ENCODE results near the gene C11orf16.
A peak's percentile ranks its signal among the peaks of the same experiment; 100 is the strongest.
"Not testable (repeated sequence)": the region's sequence is repeated elsewhere in the genome, so short reads cannot be mapped to it uniquely, and the experiment has no call there.

Gene C11orf16

DNA sequence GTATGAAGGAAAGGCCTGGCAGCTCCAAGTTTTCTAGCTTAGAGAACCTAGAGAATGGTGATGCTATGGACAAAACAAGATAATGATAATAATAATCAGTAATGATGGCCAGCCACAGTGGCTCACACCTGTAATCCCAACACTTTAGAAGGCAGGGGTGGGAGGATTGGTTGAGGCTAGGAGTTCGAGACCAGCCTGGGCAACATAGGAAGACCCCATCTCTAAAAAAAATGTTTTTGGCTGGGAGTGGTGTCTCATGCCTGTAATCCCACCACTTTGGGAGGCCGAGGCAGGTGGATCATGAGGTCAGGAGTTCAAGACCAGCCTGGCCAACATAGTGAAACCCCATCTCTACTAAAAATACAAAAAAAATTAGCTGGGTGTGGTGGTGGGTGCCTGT is 3.0 kb upstream of the C11orf16 start:
- DNase-seq (ENCODE audit: low read depth in 4 of 4, low spot score in 1 of 4), result not testable (repeated sequence)

DNA sequence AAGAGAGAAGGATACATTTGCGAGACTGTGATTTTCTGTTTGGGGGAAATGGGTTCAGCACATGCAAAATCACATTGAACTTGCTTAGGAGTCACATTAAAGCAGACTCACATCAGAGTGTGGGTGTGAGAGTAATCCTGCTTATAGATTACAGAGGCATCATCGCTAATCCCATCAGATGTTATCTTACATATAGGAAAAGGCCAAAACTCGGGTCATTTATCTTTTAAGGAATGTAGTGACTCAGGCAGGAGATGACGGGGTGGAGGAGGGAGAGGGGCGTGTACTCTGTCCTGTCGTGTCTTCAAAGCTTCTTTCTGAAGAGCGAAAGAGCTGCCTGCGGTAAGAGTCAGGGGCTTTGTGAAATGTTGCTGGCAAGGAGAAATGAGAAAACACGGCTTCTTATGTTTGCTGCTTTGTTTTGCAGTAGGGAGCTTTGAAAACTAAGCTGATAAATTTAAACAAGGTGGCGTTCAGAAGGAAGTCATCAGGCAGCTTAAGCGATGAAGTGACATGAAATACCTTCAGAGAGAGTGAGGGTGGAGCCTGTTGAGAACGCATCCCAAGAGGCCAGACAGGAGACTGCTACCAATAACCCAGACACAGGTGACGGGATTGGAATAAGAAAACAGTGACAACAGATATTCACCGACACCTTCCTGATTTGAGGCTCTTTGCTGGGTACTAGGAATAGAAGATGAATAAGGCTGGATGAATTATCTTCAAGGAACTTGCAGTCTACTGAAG is 2.2 kb upstream of the C11orf16 start:
- no peak for DNase-seq (ENCODE audit: low read depth in 4 of 4, low spot score in 1 of 4)

DNA sequence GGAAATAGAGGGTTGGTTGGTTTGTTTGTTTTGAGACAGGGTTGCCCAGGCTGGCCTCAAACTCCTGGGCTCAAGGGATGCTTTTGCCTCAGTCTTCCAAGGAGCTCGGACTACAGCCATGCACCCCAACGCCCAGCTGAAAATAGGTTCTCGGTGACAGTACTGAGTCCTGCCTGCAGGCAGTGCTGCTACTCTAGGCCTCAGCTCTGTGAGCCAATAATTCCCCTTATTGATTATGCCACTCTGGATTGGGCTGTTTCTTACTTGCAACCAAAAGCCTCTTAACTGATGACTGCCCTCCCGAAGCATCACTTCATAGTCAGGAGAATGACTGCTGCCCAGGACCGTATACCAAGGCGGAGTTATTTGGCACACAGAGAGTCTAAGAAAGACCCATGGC is 1.2 kb upstream of the C11orf16 start:
- DNase-seq (ENCODE audit: low read depth in 4 of 4, low spot score in 1 of 4), result no peak

DNA sequence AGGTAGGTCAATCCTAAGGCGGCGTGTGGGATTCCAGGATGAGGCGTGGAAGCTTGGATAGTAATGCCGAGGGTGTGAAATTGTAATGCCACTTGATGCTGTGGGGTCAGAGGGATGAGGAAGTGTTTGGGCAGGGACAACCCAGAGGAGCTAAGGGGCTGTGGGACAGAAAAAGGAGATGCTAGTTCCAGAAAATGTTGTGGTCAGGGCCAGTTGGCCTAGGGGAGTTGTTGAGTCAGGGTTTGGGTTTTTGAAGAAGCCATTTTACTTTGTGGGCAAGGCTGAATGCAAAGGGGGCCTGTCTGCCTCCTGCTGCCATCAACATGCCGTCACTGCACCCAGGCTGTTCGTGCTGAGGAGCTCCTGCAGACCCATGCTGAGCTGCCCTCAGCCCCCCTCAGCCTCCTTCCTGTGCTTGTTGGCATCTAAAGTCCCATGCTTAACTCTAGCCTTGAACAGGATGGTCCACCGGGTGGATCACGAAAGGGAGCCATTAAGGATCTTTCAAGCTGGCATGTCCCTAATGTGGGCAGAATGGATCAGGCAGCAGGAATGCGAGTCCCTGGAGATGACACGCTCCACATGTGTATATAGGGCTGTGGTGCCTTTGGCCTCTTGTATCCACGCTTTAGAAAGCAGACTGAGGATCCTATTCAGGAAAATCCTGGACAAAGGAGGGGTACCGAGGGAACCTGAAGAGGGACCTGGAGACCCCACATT is 2.1 kb downstream of the C11orf16 start:
- DNase-seq (ENCODE audit: low read depth in 4 of 4, low spot score in 1 of 4), result no peak

DNA sequence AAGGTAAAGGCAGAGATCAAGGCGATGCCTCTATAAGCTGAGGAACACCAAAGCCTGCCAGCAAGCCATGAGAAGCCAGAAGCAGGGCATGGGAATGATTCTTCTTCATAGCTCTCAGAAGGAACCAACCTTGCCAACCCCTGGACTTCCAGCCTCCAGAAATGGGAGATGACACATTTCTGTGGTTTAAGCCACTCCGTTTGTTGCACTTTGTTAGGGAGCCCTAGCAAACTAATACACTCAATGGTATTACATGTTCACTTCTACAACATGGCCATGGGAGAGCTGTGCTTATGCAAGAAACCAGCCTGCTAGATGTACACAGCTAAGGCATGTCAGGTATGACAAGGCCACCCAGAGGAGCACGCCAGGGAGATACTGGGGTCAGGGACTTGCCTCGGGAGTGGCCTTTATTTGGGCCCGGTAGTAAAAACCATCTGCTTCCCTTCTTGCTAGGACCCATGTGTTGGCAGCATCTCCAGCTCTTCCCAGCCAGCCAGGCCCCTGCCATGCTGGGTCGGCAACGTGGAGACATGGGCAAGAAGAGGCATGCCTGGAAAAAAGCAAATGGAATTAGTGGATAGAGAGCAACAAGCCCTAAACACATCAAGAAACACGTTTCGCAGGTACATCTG is 3.6 kb downstream of the C11orf16 start:
- no peak for DNase-seq (ENCODE audit: low read depth in 4 of 4, low spot score in 1 of 4)

DNA sequence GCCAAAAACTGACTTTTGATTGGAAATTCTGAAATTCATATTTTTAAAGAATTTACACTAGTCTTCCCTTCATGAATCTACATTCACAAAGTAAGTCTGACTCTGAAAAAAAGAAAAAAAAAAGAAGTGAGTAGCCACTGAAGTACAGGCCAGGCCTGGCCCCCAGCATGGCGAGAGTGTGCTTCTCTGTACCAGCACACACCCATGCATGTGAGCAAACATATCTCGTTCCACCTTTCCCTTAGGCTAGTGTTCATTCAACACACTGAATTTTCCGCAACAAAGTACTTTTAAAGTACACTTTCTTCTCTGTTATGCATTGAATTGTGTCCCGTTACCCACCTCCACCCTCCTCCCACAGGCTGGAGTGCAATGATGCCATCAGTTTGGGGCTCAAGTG is 4.5 kb downstream of the C11orf16 start:
- no peak for DNase-seq (ENCODE audit: low read depth in 4 of 4, low spot score in 1 of 4)

DNA sequence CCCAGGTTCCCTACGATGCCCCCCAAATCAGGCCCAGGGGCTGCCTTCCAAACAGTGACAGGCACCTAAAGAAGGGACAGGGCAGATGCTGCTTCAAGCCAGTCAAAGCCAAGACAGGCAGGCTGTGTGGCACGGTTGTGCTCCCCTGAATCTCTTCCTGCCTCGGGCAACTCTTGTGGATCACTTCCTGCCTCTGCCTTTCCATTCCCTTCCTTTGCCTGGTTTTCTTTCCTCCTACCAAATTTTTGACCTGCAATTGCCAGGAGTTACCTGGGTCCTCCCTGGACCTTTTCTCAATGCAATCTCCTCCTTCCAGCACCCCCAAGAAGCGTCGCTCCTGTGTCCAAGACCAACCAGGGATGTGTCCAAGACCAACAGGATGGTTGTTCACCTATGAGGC is 5.5 kb downstream of the C11orf16 start:
- DNase-seq (ENCODE audit: low read depth in 4 of 4, low spot score in 1 of 4), result no peak

DNA sequence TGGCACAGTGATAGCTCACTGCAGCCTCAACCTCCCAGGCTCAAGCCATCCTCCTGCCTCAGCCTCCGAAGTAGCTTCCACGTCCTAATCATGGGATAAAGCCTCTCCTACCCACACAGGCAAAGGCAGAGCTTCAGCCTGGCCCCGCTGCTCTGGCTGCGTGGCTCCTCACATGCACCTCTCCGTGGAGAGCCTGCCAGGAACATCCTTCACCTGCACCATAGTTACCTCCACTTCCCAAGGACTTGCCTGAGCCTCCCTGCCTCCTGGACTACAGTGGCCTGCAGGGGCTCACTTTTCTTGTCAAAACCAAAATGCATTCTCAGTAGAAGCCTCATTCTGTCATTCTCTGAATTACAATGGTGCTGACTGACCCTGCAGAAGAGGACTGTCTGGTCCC is 6.5 kb downstream of the C11orf16 start:
- DNase-seq (ENCODE audit: low read depth in 4 of 4, low spot score in 1 of 4), result no peak

DNA sequence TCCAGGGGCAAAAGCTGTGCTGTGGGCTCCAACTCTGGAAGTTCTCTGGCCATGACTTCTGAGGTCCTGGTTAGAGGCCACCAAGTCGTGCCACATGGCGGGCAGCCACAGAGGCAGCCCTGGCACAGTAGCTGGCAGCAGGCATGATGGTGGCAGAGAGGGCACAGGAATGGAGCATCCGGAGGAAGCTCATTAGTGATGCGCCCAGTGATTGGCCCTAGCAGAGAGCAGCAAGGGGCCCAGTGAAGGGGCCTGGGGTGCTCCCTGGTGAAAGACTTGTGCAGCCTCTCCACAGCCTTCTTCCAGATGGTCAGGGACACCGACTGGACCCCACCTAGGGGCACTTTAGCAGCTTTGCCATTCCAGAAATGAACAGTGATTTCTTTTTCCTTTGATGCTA is 7.0 kb downstream of the C11orf16 start:
- no peak for DNase-seq (ENCODE audit: low read depth in 4 of 4, low spot score in 1 of 4)

DNA sequence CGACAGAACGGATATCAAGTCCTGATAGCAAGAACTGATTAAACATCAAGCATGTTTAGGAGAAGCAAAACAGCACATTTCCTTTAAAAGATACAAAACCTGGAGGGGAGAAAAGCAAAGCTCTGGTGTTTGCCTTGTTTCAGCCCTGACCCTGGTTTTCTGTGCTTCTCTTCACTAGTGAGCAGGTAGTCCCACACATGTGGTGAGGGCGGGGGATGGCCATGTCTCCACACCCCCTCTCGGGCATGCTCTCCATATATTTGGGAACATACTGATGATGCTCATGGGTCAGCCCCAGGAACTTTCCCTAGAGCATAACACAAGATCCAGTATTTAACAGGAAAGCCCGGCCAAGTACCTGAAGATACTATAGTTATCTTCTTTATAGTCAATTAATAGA is 10.1 kb downstream of the C11orf16 start:
- no peak for DNase-seq (ENCODE audit: low read depth in 4 of 4, low spot score in 1 of 4)

DNA sequence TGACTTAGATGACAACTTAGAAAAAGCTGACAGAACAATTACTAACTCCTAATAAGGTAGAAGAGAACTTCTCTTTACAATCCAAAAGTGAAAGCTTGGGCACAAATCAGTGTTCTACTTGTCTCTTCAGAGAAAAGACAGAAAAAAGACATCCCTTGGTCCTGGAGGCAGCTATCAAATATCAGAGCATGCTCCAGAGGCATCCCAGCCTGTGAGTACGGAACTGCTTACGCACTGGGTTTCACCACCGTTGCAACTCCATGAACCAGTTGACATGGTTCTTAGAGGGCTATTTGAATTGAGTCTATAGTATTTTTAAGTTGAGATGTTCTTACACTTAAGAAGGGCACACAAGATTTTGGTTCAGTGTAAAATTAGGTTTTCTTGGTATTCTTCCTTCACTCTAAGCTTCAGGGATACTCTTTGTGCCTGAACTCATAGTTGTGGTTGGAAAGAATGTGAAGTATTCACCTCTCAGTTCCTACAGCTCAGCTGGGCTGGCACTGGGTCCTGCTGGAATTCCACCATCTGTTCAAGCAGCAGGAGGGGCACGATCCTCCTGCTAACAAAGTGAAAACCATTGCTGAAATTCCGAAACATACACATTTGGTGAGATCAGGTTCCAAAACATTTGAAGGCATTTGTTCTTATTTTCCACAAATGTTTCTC is 15.5 kb downstream of the C11orf16 start:
- no peak for DNase-seq (ENCODE audit: low read depth in 4 of 4, low spot score in 1 of 4)

DNA sequence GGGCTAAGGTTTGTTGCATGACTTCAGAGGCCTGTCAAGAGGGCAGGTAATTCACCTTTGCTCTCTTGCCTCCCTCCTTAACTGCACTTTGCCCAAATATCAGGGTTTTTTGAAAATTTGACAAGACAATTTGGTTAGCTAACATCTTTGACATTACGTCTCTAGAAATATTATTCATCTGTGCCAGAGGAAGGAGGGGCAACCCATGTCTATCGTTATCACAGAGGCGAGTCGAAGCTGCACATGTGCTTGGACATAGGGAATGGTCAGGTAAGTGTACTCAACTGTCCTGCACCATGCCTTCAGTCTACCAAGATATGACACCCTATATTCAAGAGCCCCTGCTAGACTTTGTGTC is 18.1 kb downstream of the C11orf16 start:
- DNase-seq (ENCODE audit: low read depth in 4 of 4, low spot score in 1 of 4), result no peak

DNA sequence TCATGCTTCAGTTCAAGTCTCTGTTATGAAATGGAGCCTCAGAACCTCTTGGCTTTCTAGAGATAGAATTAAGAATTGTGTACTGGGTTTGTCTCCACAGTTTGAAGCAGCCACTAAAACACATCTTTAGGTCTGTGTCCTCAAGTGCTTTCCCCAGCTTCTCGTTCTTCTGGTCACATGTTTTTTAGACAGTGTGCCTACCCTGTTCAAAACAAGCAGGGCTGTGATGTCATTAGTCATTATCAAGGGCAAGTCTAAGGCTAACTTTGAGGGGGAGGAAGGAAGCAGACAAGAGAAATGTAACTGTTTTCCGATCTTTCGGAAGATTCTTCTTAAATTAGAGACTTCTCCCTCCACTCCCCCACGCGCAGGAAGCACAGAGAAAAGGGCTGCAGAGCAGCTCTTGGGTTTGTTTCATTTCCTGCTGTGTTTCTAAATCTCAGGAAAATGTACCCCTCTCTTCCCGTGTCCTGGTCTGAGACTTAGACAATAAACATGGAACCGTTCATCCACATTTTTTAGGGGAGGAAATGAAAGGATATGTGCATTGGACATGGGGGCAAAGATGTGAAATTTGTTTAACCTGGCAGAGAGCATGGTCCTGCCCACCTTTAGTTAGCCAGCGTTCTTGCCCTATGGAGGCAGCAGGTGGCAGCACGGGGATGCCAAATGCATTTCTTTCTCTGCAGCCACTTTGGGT is 18.6 kb downstream of the C11orf16 start:
- peak in 1 of 4 experiments; percentile 14 for DNase-seq (ENCODE audit: low read depth in 4 of 4, low spot score in 1 of 4)

DNA sequence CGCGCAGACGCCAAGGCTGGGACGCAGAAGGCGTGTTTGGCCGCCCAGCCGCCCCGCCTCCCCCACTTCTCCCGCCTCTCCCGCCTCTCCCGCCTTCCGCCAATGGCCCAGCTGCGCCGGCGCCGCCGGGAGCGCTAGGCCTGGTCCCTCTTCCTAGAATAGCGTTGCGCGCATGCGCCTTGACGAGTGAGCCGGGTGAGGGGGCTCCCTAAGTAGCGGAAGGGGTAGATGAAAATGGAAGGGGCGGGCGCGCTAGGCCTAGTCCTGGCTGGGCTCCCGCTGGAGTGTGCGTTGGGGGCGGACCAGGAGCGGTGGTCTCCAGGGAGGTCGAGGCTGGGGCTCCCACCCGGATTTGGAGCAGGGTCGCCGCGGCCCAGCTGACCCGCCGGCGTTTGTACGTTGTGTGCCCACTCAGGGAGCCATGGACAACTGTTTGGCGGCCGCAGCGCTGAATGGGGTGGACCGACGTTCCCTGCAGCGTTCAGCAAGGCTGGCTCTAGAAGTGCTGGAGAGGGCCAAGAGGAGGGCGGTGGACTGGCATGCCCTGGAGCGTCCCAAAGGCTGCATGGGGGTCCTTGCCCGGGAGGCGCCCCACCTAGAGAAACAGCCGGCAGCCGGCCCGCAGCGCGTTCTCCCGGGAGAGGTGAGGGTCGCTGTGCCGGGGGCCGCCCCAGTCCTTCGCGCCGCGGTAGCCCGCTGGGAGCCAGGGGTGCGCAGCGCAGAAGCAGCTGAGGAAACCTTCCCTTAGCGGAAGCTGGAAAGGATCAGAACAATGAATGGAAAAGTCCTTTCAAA is 21.5 kb downstream of the C11orf16 start, which contains the start of gene AKIP1:
Gene AKIP1, plus strand, starts transcription at position 161 of the 795 bp plus-strand sequence. Its CDS starts 261 bp downstream, at position 422.
- DNase-seq (ENCODE audit: low read depth in 4 of 4, low spot score in 1 of 4), result peak; percentile 61 to 88 (median 76)

DNA sequence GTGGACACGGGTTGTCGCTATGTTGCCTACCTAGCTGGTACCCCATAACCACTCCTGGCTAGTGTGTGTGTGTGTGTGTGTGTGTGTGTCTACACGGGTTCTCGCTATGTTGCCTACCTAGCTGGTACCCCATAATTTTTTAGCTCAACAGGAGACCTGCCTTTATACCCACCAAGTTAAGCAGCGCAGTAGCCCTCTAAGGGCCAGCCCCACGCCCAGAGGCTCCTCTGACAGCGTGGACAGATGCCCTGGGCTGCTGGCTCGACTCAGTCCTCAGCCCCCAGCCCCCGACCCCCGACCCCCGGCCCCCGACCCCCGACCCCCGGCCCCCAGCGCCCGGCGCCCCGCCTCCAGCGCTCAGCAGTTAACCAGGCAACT is 22.1 kb downstream of the C11orf16 start:
- no peak for DNase-seq (ENCODE audit: low read depth in 4 of 4, low spot score in 1 of 4)

DNA sequence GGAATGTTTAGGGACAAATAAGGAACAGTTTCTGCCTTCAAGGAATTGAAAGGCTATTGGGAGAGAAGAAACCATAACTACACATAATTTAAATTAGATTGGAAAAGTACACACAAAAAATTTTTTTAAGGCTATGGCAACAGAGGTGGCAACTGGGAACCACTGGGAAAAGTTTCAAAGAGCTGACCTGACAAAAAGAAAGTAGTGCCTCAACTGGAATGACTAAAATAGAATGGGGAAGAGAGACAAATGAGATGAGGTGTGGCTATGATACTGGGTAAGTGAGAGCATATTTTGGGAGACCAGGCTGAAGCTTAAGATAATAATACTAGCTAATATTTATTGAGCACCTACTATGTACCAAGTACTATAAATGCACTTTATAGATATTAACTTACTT is 24.6 kb downstream of the C11orf16 start:
- DNase-seq (ENCODE audit: low read depth in 4 of 4, low spot score in 1 of 4), result no peak

DNA sequence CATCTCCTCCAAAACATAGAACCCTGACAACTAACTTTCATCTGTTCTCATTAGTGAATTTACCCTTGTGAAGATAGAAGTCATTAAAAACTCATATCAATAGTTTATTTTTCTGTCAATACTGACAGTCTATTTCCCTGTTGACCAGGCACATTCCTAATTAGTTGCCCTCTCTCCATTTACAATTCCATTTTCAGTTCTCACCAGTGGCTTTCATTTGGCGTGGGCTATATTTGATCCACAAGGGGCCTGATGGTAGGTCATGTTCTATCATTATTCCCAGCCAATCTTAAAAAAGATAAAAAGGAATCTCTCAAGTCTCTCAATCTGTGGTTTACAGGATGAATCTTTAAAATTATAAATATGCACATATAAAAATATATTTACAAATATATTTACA is 25.6 kb downstream of the C11orf16 start:
- DNase-seq (ENCODE audit: low read depth in 4 of 4, low spot score in 1 of 4), result no peak

DNA sequence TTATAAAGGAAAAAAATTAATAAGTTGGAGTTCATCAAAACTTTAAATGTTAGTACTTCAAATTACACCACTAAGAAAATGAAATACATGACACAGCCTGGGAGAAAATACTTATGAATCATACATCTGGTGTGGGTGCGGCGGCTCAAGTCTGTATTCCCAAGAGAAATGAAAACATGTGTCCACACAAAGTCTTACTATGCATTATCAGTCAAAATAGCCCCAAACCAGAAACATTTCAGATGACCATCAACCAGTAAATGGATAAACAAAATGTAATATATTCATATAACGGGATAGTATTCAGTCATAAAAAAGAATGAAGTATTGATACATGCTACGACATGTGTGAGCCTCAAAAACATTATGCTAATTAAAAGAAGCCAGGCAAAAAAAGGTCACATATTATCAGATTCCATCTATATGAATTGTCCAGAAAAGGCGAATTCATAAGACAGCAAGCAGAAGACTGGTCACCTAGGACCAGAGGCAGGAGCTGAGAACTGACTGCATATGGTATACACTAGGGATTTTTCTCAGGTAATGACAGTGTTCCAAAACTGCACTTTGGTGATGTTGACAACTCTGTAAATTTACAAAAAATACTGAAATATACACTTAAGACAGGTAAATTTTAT is 27.1 kb downstream of the C11orf16 start:
- DNase-seq (ENCODE audit: low read depth in 4 of 4, low spot score in 1 of 4), result no peak

DNA sequence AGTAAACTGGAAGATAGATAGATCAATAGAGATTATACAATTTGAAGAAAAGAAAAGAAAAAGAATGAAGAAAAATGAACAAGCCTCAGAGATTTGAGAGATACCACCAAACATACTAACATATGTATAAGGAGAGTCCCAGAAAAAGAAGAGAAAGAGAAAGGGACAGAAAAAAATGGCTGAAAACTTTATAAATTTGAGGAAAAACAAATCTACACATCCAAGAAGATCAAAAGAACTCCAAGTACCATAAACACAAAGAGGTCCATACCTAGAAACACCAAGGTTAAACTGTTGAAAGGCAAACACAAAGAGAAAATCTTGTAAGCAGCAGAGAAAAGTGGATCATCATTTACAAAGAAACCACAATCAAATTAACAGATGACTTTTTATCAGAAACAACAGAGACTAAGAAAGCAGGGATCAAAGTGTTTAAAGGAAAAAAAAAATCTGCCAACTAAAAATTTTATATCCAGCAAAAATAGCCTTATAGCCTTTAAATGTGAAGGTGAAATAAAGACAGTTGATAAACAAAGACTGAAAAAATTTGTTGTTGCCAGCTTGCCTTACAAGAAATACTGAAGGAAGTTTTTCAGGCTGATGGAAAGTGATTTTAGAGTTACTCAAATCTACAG is 33.5 kb downstream of the C11orf16 start:
- no peak for DNase-seq (ENCODE audit: low read depth in 4 of 4, low spot score in 1 of 4)

All from stimulated activated CD4-positive, alpha-beta T cell treated with anti-CD3 and anti-CD28 coated beads, Interleukin-1b, Interleukin-23, amount 100 ng/mL, for 24 hours (primary cell).